HG03139 (cell line): Measurements from ENCODE around the gene LSM2.

ENCODE experiments used
- ATAC-seq: cut with Tn5 transposase; IDR thresholded peaks from one replicate; pipeline ENCODE4 v1.9.1; 2021; ENCODE audit not compliant: unreplicated experiment

The LSM2 gene

DNA sequence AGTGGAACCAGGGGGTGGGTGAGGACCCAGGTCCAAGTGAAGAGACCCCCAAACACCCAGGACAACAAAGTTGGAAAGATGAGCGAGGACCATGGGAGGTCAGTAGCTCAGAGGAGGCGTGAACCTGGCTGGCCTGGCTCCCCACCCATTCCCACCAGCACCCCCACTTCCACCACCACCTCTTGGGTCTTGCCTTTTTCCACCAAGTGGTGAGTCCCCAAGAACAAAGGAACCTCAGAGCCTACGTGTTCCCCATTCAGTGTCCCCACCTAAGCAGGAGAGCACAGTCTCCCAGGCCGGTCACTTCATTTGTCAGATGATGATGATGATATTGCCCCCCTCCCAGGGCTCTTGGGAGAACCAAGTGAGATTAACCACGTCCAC is 29.1 kb downstream of the LSM2 start:
- ATAC-seq, result no peak

DNA sequence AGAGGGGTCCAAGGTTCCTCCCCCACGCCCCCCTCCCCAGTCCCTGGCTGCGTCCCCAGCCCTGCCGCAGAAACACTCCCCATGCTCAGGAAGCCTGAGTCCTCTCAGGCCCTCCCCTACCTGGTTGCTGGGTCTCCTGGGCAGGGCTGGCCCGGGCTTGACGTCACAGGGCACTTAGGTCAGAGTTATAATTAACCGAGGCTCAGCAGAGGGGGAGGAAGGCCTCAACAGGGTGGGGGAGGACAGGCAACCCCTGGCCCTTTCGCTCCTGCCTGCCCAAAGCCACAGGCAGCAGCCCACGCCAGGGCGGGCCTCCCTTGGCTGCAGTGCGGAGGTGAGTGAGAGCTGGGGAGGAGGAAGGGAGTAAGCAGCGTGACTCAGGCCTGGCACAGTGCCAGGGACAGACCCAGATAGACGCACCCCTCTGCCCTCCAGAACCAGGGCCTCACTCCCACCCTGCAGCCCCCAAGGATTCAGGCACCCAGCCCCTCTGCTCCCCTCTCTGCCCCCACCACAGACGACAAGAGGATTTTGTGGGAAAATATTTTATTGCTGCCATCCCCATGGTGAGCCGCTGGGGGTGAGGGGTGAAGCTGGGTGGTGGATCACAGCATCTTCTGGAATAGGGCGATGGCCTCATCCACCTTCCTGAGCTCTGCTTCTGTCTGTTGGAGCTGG is 29.6 kb downstream of the LSM2 start, which contains the start of gene VWA7:
Gene VWA7 (minus strand): TSS at position 340 of the 678 bp plus-strand sequence. CDS start 549 bp downstream, outside the sequence.
- ATAC-seq, result no peak

- ATAC-seq, result no peak
Observed at GRCh38 chr6:31776485-31776988, 30.2 kb downstream of the LSM2 start.

- no peak for ATAC-seq
Observed at GRCh38 chr6:31775633-31776484, 30.9 kb downstream of the LSM2 start.

DNA sequence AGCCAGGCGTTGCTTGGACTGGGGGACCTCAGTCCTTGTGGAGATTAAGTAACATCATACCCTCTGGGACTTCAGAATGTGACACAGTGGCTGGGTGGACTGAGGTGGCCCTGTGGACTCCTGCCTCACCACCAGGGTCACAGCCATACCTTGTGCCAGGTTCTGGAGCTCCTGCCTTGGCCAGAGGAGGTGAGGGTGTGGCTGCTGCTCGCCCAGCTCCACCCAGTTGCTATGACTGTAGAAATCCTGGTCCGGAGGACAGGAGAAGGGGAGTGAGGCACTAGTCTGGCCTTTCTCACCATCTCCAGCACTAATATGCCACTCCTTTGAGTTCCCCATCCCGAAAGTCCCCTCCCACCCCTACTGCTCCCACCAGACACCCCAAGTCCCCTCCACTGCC is 31.6 kb downstream of the LSM2 start:
- no peak for ATAC-seq

DNA sequence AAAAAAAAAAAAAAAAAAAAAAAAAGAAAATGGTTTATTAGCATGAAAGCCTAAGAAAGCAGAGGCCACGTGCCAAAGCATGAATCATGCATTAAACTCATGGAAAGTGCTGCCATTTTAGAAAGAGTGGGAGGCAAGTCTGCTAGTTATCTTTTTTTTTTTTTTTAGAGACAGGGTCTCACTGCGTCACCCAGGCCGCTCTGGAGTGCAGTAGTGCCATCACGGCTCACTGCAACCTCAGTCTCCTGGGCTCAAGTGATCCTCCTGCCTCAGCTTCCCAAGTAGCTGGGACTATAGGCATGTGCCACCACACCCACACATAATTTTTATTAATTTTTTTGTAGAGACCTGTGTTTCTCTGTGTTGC is 34.8 kb downstream of the LSM2 start:
- ATAC-seq, result no peak

GRCh38 chr6:31770860-31771259 is 35.9 kb downstream of the LSM2 start:
- no peak for ATAC-seq

- ATAC-seq, result no peak
Observed at GRCh38 chr6:31769684-31770371, 36.9 kb downstream of the LSM2 start.

DNA sequence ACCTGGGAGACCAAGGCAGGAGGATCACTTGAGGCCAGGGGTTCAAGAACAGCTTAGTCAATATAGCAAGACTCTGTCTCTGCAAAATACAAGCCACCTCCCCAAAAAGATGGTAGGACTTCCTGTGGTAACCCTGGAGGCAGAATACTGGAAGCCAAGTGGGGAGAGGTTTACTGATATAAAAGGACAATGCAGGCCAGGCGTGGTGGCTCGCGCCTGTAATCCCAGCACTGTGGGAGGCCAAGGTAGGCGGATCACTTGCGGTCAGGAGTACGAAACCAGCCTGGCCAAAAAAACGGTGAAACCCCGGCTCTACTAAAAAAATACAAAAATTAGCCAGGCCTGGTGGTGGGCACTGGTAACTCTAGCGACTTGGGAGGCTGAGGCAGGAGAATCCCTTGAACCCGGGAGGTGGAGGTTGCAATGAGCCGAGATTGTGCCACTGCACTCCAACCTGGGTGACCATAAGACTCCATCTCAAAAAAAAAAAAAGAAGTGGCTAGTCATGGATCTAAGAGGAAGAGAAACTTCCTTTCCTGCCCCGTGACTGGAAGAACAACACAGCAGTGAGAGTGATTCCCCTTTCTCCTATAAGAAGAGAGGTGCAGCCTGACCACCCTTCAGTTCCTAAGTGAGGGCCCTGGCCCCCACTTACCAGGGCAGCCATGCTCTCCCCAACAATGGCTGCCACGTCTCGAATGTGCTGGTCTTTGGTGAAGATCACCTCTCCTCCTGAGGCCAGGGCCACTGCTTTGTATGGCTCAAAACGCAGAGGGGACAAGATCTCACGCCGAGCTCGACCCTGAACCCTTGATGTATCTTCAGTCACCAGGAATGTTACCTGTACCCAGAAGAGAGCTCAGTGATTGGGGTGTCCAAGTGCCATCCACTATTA is 38.2 kb downstream of the LSM2 start:
- ATAC-seq, result no peak

- no peak for ATAC-seq
Observed at GRCh38 chr6:31767096-31767645, 39.6 kb downstream of the LSM2 start.

DNA sequence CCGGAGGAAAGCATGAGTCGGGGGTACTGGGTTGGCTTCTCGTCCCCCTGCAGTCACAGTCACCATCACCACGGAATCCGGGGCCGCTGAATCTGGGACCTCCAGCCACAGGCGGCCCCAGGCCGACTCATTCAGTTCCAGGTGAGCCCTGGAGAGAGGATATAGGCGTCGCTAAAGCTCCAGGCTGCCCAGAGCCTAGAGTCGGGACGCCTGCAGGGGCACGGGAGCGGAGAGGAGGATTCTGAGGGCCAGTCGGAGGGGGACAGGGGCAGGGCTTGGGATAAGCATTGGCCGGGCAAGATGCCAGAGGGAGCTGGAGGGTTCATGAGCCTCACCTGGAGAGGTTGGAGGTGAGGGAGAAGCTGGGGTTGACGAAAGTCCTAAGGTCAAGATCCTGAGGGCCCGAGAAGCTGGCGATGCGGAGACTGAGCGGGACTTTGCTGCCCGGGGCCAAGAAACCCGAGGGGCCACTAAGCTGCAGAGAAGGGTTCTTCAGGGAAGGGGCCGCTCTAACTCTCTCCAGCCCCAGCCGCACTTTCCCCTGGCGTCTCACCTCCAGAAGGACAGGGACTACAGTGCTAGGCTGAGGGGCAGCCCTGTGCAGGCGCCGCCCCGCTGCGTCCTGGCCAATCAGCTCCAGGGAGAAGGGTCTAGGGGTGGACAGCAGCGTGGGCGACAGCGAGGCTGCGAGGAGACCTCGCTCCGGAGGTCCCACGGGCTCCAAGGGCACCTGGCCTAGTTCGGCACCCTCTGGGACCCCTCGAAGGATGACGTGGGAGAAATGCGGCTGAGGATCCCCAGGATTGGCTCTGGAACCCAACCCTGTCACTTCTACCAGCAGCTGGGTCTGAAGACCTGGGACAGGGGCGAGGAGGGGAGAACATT is 40.6 kb downstream of the LSM2 start:
- ATAC-seq, result no peak

DNA sequence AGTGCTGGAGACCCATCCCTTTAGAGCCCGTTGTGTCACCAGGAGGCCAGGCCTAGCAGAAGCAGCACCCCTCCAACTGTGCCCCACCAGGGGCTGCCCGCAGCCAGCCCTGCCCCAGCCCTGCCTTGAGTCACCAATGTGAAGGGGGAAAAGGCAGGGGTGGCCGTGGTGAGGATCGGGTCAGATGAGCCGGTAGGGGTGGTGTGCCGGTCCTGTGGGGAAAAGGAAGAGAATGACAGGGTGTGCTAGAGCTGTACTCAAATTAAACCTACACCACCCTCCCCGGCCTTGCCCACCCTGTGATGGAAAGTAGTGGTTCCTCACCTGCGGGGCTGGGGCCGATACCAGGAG is 41.2 kb downstream of the LSM2 start:
- ATAC-seq, result no peak

DNA sequence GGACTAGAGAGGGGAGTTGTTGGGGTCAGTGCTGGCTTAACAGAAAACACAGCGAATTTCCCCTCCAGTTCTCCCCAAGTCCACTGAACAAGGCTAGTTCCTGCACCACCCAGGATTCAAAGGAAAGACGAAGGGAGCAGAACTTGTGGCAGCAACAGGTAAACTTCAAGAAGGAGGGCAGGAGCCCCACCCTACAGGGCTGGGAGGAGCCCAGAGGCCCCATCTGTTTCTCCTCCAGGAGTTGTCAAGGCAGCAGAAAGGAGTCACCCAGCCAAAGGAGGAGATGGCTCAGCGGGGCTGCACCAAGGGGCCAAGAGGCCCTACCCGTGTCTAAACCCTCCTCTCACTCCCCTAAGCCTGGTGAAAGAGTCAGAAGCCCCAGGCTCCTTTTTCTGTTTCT is 42.6 kb downstream of the LSM2 start:
- no peak for ATAC-seq

DNA sequence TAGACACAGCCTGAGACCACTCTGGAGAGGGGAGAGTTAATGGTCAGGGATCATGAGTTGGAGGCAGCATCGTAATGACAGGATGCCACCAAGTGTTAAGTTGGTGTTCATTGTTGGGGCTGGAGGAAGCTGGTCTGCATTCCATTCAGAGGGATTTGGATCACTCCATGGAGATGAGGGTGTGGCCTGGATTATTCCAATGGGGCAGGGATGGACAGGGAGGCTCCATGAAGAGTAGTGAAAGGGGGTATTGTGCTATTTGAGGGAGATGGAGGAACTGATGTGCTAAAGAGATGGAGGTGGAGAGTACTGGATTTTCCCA is 43.2 kb downstream of the LSM2 start:
- no peak for ATAC-seq

DNA sequence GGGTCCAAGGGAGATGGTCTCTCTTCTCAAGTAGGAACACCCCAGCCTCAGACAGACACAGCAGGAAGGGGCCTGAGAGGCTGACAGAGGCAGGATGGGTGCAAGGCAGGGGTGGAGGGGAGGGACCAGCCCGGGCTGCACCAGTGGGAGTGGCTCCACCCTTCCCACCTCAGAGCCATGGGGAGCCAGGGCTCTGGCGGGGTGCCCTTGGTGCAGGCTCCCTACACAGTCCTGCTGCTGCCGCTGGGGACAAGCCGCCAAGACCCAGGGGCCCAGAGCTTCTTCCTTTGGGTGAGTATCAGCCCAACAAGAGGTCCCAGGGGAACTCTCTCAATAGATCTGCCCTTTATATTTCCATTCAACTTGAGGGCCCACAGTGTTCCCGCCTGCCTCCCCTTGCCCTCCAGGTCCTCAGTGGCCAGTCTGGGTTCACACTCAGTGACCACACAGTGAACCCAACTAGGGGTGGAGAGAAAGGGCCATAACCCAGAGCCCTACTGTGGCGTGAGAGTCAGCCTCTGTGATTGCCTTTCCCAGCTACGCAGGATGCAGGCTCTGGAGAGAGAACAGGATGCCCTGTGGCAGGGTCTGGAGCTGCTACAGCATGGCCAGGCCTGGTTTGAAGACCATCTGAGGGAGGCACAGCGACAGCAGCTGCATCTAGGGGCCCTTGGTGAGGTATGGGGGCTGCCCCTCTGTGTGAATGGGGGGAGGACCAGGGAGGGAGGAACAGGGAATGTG is 43.7 kb downstream of the LSM2 start:
- ATAC-seq, result no peak

DNA sequence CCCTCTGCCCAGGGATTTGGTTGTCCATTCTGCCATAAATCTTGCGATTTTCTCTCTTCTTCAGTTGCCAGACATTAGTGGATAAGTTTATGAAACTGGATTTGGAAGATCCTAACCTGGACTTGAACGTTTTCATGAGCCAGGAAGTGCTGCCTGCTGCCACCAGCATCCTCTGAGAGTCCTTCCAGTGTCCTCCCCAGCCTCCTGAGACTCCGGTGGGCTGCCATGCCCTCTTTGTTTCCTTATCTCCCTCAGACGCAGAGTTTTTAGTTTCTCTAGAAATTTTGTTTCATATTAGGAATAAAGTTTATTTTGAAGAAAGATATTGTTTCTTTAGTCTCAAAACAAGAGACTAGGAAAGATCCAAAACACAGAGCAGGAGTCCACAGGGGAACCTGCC is 44.4 kb downstream of the LSM2 start, which contains the start of gene SAPCD1:
Gene SAPCD1 (plus strand): TSS at position 301 of the 400 bp plus-strand sequence. CDS start 399 bp downstream, outside the sequence.
- no peak for ATAC-seq

GRCh38 chr6:31761343-31761742 is 45.4 kb downstream of the LSM2 start:
- no peak for ATAC-seq

DNA sequence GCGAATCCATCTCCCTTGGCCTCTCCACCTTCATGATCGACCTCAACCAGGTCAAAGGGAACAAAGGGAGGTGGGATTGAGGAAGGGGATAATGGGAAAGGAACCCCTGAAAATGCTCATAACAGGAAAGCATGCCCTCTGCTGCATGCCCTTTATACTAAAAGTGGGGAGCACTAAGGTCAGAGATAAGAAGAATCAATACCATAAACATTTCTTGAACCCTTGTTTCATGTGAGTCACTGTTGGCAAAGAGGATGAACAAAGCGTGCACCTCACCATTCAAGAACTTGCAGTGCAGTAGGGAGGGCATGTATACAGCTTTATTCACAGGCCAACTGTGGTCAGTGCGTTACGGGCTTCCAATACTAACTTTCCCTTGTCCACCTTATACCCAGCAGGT is 46.0 kb downstream of the LSM2 start:
- no peak for ATAC-seq

DNA sequence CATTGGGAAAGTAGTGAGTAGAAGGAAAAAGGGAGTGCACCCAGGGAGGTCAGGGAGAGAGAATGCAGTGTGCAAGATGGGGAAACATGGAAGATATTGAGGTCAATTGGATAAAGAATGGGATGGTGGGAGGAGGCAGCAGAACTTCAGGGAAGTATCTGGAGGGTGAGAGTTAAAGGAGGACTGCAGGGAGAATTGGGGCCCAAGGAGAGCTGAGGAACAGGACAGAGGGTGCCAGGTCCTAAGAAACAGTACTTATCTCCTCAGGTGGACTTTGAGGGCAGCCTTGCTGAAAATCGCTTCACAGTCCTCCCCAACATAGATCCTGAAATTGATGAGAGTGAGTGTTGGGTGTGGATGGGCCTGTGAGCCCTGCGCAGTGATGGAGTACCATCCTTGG is 48.5 kb downstream of the LSM2 start:
- ATAC-seq, result no peak
